Thoracic aorta (tissue), 2 donors: ENCODE measurements around the gene NEK7. TPM values are rescaled to one million over a fixed set of nuclear protein-coding genes. Genes with fewer than 3 reads are reported as not detected.

ENCODE experiments used
- ATAC-seq: fragments of 150-250 bp; one replicate; pipeline ENCODE4 v1.8.0; 2017; ENCODE audit warnings: low read depth; ENCODE audit not compliant: insufficient number of reproducible peaks, low FRiP score
- DNase-seq: peaks from one replicate; pipeline ENCODE4 v3.0.0-alpha.2; 2020; ENCODE audit warnings: low spot score
- H3K27ac ChIP-seq, 2 donors: fragments of 200-600 bp; sonication (generic); 1 replicate in 1 of 2; 2 replicates in 1 of 2; pipeline ENCODE4 v1.5.1; 2016; ENCODE audit warnings: mild to moderate bottlenecking in 2 of 2, moderate library complexity in 2 of 2
- H3K27me3 ChIP-seq: fragments of 200-600 bp; sonication (generic); replicated peaks from 2 replicates; pipeline ENCODE4 v1.6.0; 2016; ENCODE audit warnings: mild to moderate bottlenecking; ENCODE audit not compliant: insufficient read depth
- H3K36me3 ChIP-seq: fragments of 200-600 bp; sonication (generic); one replicate; pipeline ENCODE4 v1.5.1; 2016
- H3K4me1 ChIP-seq, 2 donors: fragments of 200-600 bp; sonication (generic); 1 replicate in 1 of 2; 2 replicates in 1 of 2; pipeline versions ENCODE4 v1.5.1 to v1.6.0; 2016; ENCODE audit warnings: low read depth in 2 of 2, mild to moderate bottlenecking in 1 of 2; ENCODE audit not compliant: control insufficient read depth in 1 of 2
- H3K4me3 ChIP-seq: fragments of 200-600 bp; sonication (generic); 2 replicates; pipeline ENCODE4 v1.5.1; 2016; ENCODE audit warnings: mild to moderate bottlenecking
- H3K9me3 ChIP-seq: fragments of 200-600 bp; sonication (generic); 2 replicates; pipeline ENCODE4 v1.5.1; 2016
- CTCF ChIP-seq: fragments of 200-600 bp; sonication (generic); IDR thresholded peaks from one replicate; pipeline ENCODE4 v1.5.1; 2019; ENCODE audit warnings: antibody characterized with exemption
- total RNA-seq, 2 donors: library from RNA; depleted of rRNA; stranded (reverse); fragments of >200 nt; gene quantifications; one replicate each; pipeline versions ENCODE4 v1.1.0 to v1.2.3, GENCODE V29; 2016

NEK7 gene
- total RNA-seq, 2 donors from 2014 or later = 118 to 155 TPM

DNA sequence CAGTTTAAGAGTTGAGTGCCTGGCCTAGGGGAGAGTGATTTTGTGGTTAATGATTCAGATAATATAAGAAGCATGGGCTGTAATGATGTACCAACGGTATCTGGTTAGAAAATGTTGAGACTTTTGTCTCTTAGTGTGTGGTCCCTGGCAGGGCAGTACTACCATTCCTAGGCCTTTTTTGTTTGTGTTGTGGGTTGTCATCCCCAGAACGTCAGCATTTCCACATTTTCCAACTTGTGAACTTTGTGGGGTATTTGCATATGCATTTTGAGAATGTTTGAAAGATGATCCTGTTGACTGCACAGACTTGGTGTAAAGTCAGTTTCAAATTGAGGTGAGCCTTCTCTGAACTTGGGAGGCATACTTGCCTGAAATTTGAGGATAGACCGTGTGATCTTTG lies 11.4 kb downstream of the NEK7 start:
- Histone ChIP-seq H3K36me3 (no peaks in the 10 kb centered on the region), H3K27ac (no peak overlapping the region), H3K27me3 (no peaks in the 10 kb centered on the region), H3K4me3 (no peak overlapping the region), H3K9me3 (no peaks in the 10 kb centered on the region), H3K4me1 (peaks cover 40 to 63% of the 10 kb centered on the region in 2 donors)
- ATAC-seq (no peak), DNase-seq (no peak)
- TF ChIP-seq CTCF = no peak

DNA sequence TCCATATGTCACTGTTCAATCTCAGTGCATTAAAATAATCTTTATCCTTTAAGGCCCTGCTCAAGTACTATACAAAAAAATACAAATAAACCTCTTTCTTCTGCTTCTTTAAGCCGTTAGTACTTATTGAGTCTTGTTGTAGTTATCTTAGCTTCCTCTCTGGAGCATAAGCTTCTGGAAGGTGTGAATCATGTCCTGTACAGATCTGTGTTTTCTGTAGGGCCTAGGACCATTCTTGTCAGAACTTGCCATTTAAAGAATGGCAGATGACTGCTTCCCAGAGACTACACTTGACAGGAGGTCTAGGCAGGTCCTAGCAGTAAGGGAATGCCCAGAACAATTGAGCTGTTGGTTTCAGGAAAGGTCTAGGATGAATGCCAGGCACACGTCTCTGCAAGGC lies 12.9 kb downstream of the NEK7 start:
- no peaks in the 10 kb centered on the region for H3K36me3 ChIP-seq
- no peaks in the 10 kb centered on the region for H3K9me3 ChIP-seq
- no peak for TF ChIP-seq CTCF
- H3K27me3 ChIP-seq = no peaks in the 10 kb centered on the region
- peaks cover 51 to 75% of the 10 kb centered on the region in 2 donors for H3K4me1 ChIP-seq
- ATAC-seq (no peak), DNase-seq (no peak)
- no peak overlapping the region for H3K27ac ChIP-seq
- H3K4me3 ChIP-seq = no peak overlapping the region

DNA sequence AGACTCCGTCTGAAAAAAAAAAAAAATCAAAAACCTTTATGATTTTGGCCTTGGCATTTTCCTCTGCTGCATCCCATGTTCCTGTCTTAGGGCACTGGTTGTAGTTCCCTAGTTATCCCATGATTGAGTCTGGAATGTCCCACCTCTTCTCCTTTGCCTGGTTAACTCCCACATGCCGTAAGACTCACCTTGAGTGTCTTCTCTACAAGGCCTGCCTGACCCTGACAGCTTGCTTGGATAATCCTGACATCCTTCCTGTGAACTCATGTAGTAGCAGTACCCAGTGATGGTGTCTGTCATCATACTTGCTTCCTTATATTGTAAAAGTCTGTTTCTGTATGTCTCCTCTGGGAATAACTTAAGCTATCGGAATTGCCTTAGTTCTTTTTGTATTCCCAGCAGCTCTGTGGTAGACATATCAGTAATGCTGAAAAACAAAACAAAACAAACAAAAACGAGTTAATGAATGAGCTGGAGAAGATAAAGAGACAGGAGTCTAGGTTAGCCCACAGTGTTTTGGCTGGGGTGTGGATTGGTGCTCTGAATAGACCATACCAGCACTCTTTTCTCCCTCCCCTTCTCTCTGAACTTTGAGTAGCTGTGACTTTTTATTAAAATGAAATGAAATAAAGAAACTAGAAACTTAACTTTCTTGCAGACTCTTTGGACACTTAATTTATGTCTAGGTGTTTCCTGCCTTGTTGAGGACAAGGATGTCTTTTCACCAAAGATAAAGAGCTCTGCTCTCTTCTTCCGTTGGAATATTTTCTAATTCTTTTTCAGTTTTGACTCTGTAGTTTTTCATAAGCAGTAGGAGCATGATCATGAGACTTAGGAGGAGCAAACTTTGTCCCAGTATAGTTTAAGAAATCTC lies 15.1 kb downstream of the NEK7 start:
- H3K27ac ChIP-seq = no peak overlapping the region
- DNase-seq = no peak
- no peaks in the 10 kb centered on the region for H3K9me3 ChIP-seq
- peaks cover 61 to 85% of the 10 kb centered on the region in 2 donors for H3K4me1 ChIP-seq
- no peaks in the 10 kb centered on the region for H3K27me3 ChIP-seq
- no peak for ATAC-seq
- TF ChIP-seq CTCF = no peak
- no peaks in the 10 kb centered on the region for H3K36me3 ChIP-seq
- H3K4me3 ChIP-seq = no peak overlapping the region

DNA sequence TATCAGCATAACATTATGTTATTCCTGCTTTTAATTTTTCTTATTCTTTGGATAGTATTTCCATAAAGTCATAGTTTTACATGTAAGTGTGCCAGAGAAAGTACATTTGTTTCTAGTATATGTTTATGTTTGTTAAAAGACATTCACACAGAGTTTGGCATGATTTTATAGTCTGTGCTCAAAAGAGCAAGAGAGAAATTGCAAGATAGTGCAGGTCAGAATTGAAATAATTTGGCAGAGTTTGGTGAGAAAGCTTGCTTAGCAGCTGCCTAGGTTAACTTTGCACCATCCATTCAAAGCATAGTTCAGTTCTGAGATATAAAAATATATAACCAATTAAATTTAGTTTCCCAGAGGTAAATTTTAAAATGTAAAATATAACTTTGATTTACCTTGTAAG lies 17.0 kb downstream of the NEK7 start:
- no peak for DNase-seq
- Histone ChIP-seq H3K36me3 (no peaks in the 10 kb centered on the region), H3K9me3 (no peaks in the 10 kb centered on the region), H3K27ac (no peak overlapping the region), H3K4me3 (no peak overlapping the region), H3K27me3 (no peaks in the 10 kb centered on the region), H3K4me1 (peaks cover 47 to 84% of the 10 kb centered on the region in 2 donors)
- TF ChIP-seq CTCF = no peak
- ATAC-seq = no peak

GRCh38 chr1:198174297-198174696 lies 17.5 kb downstream of the NEK7 start:
- Histone ChIP-seq H3K9me3 (no peaks in the 10 kb centered on the region), H3K4me1 (peaks cover 43 to 84% of the 10 kb centered on the region in 2 donors), H3K27me3 (no peaks in the 10 kb centered on the region), H3K4me3 (no peak overlapping the region), H3K36me3 (no peaks in the 10 kb centered on the region), H3K27ac (no peak overlapping the region)
- TF ChIP-seq CTCF = no peak
- DNase-seq = no peak
- no peak for ATAC-seq
